ENCODE measurements around the gene LRRTM3. TPM values are rescaled to one million over a fixed set of nuclear protein-coding genes. Genes with fewer than 3 reads are reported as not detected.

LRRTM3 gene
- total RNA-seq, 1 experiment from 2014 or later = 0.21 TPM

DNA sequence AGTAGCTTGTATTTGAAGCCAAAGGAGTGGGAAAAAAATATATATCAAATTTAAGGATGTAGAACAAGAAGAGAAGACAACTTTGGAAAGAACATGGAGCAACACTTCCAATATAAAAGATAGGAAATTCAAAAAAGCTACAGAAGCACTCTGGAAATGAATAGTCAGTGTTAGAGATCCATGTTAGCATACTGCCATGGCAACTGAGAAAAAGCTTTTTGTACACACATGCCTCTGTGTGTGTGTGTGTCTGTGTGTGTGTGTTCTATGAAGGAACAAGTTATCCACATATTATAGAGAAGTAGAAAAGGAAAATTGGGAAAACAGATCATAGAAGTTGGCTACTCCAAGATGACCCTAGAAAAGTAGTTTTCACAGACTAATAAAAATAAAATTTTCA lies 96.3 kb downstream of the LRRTM3 start:
- H3K36me3 ChIP-seq (replicated peaks; ENCODE audit: control insufficient read depth, insufficient read depth, low read length) = no peaks in the 10 kb centered on the region
- no peaks in the 10 kb centered on the region for H3K27me3 ChIP-seq (ENCODE audit: control insufficient read depth, insufficient read depth, low read length)
- no peak for DNase-seq
- H3K4me3 ChIP-seq (ENCODE audit: insufficient read depth, low read depth, low read length) = no peak overlapping the region

DNA sequence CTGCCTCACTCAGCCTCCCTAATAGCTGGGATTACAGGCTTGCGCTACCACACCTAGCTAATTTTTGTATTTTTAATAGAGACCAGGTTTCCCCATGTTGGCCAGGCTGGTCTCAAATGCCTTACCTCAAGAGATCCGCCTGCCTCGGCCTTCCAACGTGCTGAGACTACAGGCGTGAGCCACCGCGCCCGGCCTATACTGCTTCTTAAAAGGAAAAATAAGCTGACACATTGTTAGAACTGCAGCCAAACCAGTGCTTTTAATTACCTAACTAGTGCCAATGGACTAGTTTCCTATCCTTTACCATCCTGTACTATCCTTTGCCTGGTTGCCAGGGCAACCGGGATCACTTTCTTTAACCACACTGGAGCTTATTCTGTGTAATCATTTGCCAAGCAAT lies 108.0 kb downstream of the LRRTM3 start:
- Histone ChIP-seq H3K4me3 (ENCODE audit: insufficient read depth, low read depth, low read length) (no peak overlapping the region), H3K27me3 (ENCODE audit: control insufficient read depth, insufficient read depth, low read length) (no peaks in the 10 kb centered on the region), H3K36me3 (replicated peaks; ENCODE audit: control insufficient read depth, insufficient read depth, low read length) (no peaks in the 10 kb centered on the region)
- no peak for DNase-seq

DNA sequence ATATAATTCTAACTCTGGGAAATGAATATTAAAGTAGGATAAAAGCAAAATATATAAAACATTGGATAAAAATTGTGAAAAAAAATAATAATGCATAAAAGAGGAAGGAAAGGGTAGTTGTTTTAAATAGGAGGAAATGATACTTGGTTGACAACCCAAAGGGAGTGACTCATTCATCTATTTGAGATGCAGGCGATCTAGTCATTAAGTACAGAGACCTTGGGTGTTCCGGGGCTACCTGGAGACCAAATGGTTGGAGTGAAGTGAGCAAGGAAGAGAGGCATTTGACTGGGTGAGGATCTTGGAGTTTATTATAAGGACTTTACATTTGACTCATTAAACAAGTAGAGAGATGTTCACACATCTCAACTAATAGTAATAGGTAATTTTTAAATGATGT lies 111.0 kb downstream of the LRRTM3 start:
- H3K4me3 ChIP-seq (ENCODE audit: insufficient read depth, low read depth, low read length) = no peak overlapping the region
- H3K27me3 ChIP-seq (ENCODE audit: control insufficient read depth, insufficient read depth, low read length) = no peaks in the 10 kb centered on the region
- DNase-seq = no peak
- H3K36me3 ChIP-seq (replicated peaks; ENCODE audit: control insufficient read depth, insufficient read depth, low read length) = no peaks in the 10 kb centered on the region

DNA sequence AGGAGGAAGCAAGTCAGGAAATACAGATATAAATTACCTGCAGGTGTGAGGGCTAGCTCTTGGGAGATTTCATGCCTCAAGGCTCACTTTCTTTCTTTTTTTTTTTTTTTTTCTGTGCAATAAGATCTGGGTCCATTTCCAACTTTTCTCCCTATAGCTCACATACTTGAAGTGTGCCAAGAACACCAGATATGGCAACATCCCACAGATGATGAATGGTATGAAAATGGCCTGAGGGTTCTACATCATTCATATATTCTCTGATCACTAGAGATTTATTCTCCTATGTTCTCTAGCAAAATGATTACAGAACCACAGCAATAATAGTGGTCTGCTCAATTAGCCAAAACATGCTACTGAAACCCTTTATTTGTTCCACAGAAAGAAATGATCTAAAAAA lies 117.2 kb downstream of the LRRTM3 start:
- DNase-seq = no peak
- no peak overlapping the region for H3K4me3 ChIP-seq (ENCODE audit: insufficient read depth, low read depth, low read length)
- H3K36me3 ChIP-seq (replicated peaks; ENCODE audit: control insufficient read depth, insufficient read depth, low read length) = no peaks in the 10 kb centered on the region
- H3K27me3 ChIP-seq (ENCODE audit: control insufficient read depth, insufficient read depth, low read length) = no peaks in the 10 kb centered on the region

DNA sequence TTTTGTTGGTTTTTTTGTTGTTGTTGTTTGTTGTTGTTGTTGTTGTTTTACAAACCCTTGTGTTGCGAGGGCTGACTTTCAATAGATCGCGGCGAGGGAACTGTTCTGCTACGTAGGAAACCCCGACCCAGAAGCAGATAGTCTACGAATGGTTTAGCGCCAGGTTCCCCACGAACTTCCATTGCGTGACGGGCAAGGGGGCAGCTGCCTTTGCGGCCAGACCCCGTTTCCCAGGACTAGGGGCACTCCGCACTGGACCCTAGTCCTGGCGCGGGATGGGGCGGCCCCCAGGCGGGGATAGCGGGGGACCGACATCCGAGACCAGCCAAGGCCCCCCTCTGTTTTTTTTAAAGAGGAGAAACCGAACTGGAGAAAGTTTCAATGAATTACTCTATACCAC lies 119.6 kb downstream of the LRRTM3 start:
- Histone ChIP-seq H3K36me3 (replicated peaks; ENCODE audit: control insufficient read depth, insufficient read depth, low read length) (no peaks in the 10 kb centered on the region), H3K27me3 (ENCODE audit: control insufficient read depth, insufficient read depth, low read length) (no peaks in the 10 kb centered on the region)

DNA sequence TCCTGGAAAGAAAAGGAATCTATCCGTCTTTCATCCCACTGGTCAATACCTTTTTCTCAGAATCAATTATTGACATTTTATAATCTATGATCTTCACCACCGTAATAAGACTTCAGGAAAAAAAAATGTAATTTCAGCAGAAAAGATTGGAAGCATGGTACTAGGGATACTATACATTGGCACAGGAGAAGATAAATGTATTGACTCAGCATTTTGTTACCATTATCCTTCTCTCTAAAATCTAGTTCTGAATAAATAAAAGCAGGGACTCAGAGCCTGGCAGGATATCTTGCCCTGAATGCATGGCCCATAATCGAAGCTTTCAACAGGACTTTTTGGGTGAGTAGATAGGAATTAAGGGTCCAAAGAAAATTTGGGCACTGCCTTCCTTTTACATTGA lies 120.7 kb downstream of the LRRTM3 start:
- no peaks in the 10 kb centered on the region for H3K27me3 ChIP-seq (ENCODE audit: control insufficient read depth, insufficient read depth, low read length)
- no peak for DNase-seq
- H3K4me3 ChIP-seq (ENCODE audit: insufficient read depth, low read depth, low read length) = no peak overlapping the region
- H3K36me3 ChIP-seq (replicated peaks; ENCODE audit: control insufficient read depth, insufficient read depth, low read length) = no peaks in the 10 kb centered on the region

More for the DNA sequence above, 119.6 kb downstream of the LRRTM3 start:
- no peak overlapping the region for H3K4me3 ChIP-seq (ENCODE audit: insufficient read depth, low read depth, low read length)
- DNase-seq = peak; percentile 3

DNA sequence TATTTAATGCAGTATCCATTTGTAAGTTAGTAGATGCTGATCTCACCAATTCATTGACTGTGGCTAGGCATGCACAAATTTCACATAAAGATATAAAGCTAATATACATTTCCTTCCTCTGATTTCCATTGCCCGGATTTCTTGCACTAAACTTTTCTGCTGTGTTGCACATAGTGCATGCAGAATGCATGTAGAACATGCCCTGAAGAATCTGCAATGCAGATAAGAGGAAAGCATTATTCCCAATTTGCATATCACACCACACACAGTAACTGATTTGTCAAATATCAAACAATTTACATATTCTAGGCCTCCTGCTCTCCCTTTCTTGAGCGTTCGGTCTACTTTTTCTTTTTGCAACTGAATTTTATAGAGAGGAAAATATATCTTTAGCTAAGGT lies 124.2 kb downstream of the LRRTM3 start:
- no peak overlapping the region for H3K4me3 ChIP-seq (ENCODE audit: insufficient read depth, low read depth, low read length)
- no peaks in the 10 kb centered on the region for H3K36me3 ChIP-seq (replicated peaks; ENCODE audit: control insufficient read depth, insufficient read depth, low read length)
- DNase-seq = no peak
- no peaks in the 10 kb centered on the region for H3K27me3 ChIP-seq (ENCODE audit: control insufficient read depth, insufficient read depth, low read length)

DNA sequence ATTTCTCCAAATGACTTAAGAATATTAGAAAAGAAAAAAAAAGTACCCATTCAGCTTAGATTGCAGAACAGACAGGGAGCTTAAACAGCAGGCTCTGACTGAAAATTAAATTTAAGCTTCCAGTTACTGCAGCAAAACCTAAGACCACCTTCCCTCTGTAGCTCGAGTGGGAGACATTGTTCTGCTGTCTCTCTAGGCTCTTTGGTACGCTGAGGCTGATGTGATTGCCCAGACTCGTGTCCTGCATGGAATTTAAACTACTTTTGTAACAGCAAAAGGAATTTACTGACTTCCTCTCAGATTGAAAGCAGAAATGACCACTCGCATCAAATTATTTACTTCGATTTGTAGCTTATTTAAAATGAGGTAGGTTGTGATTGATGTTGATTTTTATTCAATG lies 124.6 kb downstream of the LRRTM3 start:
- Histone ChIP-seq H3K36me3 (replicated peaks; ENCODE audit: control insufficient read depth, insufficient read depth, low read length) (no peaks in the 10 kb centered on the region), H3K4me3 (ENCODE audit: insufficient read depth, low read depth, low read length) (no peak overlapping the region), H3K27me3 (ENCODE audit: control insufficient read depth, insufficient read depth, low read length) (no peaks in the 10 kb centered on the region)
- no peak for DNase-seq

DNA sequence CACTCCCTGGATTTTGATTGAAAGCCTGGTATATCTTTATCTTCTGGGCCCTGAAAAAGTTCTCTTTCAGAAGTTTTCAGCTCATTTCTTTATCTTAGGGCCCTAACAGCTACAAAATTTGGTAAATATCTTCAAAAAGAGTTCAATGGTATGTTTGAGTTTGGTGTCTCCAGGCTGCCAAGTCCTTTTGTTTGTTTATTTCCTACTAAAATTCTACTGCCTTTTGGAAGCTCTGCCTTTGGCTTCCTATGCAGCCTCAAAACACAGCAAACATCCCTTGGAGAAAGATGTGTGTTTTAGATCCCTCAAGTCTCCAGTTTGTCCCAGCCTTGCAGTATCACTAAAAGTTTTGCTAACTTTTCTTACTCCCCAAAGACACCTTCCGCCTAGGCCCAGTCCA lies 146.8 kb downstream of the LRRTM3 start:
- no peaks in the 10 kb centered on the region for H3K27me3 ChIP-seq (ENCODE audit: control insufficient read depth, insufficient read depth, low read length)
- no peak overlapping the region for H3K4me3 ChIP-seq (ENCODE audit: insufficient read depth, low read depth, low read length)
- H3K36me3 ChIP-seq (replicated peaks; ENCODE audit: control insufficient read depth, insufficient read depth, low read length) = no peaks in the 10 kb centered on the region
- no peak for DNase-seq

DNA sequence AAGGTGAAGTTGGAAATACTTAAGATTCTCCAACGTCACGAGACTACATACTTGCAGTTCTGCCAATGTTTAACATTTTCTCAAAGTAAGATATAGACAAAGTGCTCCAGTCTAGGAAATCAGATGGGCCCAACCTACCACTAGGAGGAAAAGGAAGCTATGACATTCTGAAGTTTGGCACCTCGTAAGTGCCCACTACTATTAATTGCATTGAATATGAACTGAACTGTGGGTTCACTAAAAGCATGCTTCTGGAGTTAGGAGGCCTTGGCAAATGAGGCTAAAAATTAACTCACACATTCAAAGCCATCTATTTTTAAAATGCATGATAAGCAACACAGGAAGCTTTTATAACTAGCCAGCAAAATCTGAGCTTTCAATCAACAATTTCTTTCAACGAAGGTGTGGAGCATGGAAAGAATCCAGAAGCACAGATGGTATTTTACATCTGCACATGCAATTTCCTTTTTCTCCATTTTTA lies 149.7 kb downstream of the LRRTM3 start:
- DNase-seq = no peak
- no peak overlapping the region for H3K4me3 ChIP-seq (ENCODE audit: insufficient read depth, low read depth, low read length)
- H3K36me3 ChIP-seq (replicated peaks; ENCODE audit: control insufficient read depth, insufficient read depth, low read length) = no peaks in the 10 kb centered on the region
- H3K27me3 ChIP-seq (ENCODE audit: control insufficient read depth, insufficient read depth, low read length) = no peaks in the 10 kb centered on the region

DNA sequence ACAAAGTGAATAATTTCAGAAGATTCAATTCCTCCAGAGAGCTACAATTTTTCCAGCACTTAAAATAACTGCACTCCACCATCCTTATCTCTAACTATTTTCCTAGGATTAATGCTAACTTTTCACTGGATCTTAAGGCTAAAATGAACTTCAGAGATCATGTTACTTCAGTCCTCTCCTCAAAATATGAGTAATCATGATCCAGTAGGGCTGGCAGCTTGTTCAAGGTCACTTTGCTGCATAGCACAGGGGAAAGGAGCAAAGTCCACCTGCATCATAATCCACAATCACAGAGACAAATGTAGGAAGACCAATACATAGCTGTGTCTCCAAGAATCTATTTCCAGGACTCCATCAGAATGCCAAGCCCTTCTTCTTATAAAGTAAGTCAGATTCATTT lies 150.3 kb downstream of the LRRTM3 start:
- no peak for DNase-seq
- H3K27me3 ChIP-seq (ENCODE audit: control insufficient read depth, insufficient read depth, low read length) = no peaks in the 10 kb centered on the region
- H3K4me3 ChIP-seq (ENCODE audit: insufficient read depth, low read depth, low read length) = no peak overlapping the region
- no peaks in the 10 kb centered on the region for H3K36me3 ChIP-seq (replicated peaks; ENCODE audit: control insufficient read depth, insufficient read depth, low read length)

DNA sequence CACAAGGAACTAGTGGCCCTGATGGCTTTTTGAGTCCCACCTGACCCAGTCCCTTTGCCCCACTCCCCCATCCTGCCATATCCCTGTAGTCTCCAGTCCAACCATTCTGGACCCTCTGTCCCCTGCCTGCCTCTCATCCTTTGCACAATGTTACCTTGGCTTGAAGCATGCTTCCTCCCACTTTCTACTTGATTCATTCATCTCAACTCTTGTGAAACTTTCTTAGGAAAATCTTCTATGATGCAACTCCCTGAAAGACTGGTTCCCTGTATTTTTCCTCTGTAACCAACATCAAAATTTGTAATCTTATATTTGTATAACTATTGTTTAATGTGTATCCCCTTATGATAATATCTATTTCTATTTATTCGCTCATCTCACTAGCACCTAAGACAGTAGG lies 151.5 kb downstream of the LRRTM3 start:
- no peaks in the 10 kb centered on the region for H3K27me3 ChIP-seq (ENCODE audit: control insufficient read depth, insufficient read depth, low read length)
- no peak overlapping the region for H3K4me3 ChIP-seq (ENCODE audit: insufficient read depth, low read depth, low read length)
- no peaks in the 10 kb centered on the region for H3K36me3 ChIP-seq (replicated peaks; ENCODE audit: control insufficient read depth, insufficient read depth, low read length)
- no peak for DNase-seq

DNA sequence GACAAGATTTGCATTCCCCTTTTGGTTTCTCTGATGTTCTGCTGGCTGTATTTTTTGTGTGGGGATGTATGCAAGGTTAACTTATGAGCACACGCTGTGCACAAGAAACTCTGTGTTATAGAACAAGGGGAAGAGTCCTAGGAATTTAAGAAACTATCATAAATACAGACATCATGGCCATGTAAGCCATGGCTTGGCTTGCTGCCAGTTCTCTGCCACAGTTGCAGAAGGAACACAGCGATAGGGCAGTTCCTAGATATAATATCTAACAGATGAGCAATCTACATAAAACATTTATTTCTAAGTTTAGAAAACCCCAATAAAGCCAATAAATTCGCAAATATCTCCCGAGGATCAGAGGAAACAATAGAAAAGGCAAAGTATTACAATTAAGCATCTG lies 153.3 kb downstream of the LRRTM3 start:
- no peak for DNase-seq
- Histone ChIP-seq H3K27me3 (ENCODE audit: control insufficient read depth, insufficient read depth, low read length) (no peaks in the 10 kb centered on the region), H3K36me3 (replicated peaks; ENCODE audit: control insufficient read depth, insufficient read depth, low read length) (no peaks in the 10 kb centered on the region), H3K4me3 (ENCODE audit: insufficient read depth, low read depth, low read length) (no peak overlapping the region)

DNA sequence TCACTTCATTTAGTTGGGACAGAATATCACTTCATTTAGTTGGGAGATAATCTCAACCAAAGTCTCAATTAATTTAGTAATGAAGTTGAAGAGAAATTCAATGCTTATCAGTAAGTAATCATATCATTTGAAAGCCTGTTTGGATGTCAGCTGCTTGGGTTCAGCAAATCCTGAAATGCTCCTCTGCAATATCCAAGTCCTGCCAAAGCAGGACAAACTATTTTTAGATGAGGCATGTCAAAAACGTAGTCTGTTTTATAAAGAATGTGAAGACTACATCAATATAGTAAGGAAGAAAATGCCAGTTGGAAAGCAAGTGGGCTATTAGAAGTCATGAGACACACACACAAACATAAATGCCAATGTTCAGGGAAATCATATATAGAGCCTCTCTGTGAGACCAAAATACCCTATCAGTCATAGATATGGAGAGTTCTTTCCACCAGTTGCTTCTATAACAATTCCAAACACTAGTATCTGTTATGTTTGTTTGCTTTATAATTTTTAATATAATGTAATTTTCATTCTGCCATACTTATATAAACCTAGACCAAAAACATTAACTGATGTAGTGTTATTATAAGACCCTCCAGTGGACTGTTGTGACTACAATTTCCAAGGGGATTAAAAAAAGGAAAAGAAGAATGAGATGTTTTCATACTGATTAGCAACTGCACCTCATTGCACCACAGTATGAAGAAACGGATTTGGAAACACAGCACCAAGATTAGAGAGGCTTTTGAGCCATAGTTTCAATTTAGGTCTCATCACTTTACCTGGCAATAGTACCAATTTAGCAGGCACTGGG lies 160.7 kb downstream of the LRRTM3 start:
- no peak overlapping the region for H3K4me3 ChIP-seq (ENCODE audit: insufficient read depth, low read depth, low read length)
- DNase-seq = no peak
- H3K27me3 ChIP-seq (ENCODE audit: control insufficient read depth, insufficient read depth, low read length) = no peaks in the 10 kb centered on the region
- no peaks in the 10 kb centered on the region for H3K36me3 ChIP-seq (replicated peaks; ENCODE audit: control insufficient read depth, insufficient read depth, low read length)

DNA sequence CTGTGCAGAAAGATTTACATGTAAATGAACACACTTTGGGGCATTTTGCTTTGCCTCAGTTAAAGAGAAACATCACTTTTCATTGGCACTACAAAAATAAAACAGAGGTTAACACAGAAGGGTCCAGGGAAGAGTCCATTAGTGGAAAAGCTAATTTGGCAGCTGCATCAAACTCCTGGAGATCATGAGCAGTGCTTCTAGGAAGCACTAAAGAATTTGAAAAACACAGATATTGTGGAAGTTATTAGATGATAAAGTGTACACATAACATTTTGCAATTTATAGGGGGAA lies 161.2 kb downstream of the LRRTM3 start:
- Histone ChIP-seq H3K27me3 (ENCODE audit: control insufficient read depth, insufficient read depth, low read length) (no peaks in the 10 kb centered on the region), H3K36me3 (replicated peaks; ENCODE audit: control insufficient read depth, insufficient read depth, low read length) (no peaks in the 10 kb centered on the region), H3K4me3 (ENCODE audit: insufficient read depth, low read depth, low read length) (no peak overlapping the region)
- no peak for DNase-seq

DNA sequence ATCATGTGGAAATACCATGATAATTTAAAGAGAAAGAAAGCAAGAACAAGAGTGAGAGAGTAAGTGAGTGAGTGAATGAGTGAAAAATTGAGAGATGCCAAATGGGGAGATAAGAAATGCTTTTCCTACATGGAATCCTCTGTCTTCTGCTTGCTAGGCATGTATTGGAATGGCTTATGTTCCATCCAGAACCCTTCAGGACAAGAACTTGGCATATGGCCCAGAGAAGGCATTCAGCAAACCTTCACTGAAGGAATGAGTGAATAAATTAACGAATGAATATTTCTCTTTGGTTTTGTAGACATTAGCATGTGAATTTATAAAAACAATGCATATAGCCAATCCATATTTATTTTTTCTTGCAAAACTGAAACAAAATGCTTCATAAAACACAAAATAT lies 162.2 kb downstream of the LRRTM3 start:
- H3K27me3 ChIP-seq (ENCODE audit: control insufficient read depth, insufficient read depth, low read length) = no peaks in the 10 kb centered on the region
- H3K4me3 ChIP-seq (ENCODE audit: insufficient read depth, low read depth, low read length) = no peak overlapping the region
- H3K36me3 ChIP-seq (replicated peaks; ENCODE audit: control insufficient read depth, insufficient read depth, low read length) = no peaks in the 10 kb centered on the region
- DNase-seq = no peak

All from H7 (cell line).